KBM-7 (cell line): ENCODE data around the gene CELF2.
A peak's percentile ranks its signal among the peaks of the same experiment; 100 is the strongest.

Experiments
- DNase-seq: peaks from one replicate; pipeline ENCODE4 v3.0.0-alpha.2; 2015
- in situ Hi-C: fragments of 300-500 bp; cut with MboI; formaldehyde crosslinking; loops from 2 replicates; pipeline ENCODE4 v1.14.3; 2020; ENCODE audit warnings: low sequenced_read_pairs, low pct_unique_long_range_greater_than_20kb, mixed read lengths

CELF2 gene

GRCh38 chr10:11265484-11265883 is 247.8 kb downstream of the CELF2 start:
- no peak for DNase-seq
- in situ Hi-C loops: no loop called here

GRCh38 chr10:11266426-11266825 is 248.8 kb downstream of the CELF2 start:
- no peak for DNase-seq
- in situ Hi-C loops: no loop called here

GRCh38 chr10:11270135-11270857 is 252.6 kb downstream of the CELF2 start:
- in situ Hi-C loops: no loop called here
- DNase-seq: peak; percentile 75

DNA sequence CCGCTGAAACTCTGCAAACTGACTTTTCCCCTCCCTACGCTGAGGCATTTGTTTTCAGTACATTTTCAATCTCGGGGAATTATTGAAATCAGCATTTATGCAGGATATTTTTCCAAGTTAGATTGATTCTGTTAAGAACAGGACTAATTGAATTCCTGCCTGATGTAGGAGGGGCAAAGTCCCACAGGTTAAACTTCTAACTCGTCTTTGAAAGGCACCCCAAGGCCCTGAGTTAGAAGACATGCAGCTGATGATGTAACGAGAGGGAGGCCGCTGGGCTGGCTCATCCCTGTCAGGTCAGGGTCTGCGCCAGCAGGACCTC is 253.1 kb downstream of the CELF2 start:
- DNase-seq: no peak
- in situ Hi-C loops: no loop called here

DNA sequence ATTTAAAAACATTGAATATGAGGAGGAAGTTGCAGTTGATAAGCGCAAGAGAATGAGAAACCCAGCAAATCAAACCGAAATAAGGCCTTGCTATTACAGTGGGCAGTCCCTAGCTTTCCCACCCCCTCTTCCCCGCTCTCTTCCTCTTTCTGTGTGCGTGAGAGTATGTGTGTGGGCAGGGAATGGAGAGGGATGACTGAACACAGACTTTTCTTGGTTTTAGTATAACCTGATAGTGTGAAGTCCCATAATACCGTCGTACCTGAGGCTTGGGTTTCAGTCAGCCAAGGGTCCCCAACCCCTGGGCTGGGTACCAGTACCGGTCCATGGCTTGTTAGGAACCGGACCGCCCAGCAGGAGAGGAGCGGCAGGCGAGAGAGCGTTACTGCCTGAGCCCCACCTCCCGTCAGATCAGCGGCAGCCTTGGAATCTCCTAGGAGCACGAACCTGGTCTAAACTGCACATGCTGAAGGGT is 255.3 kb downstream of the CELF2 start:
- in situ Hi-C loops: no loop called here
- peak; percentile 71 for DNase-seq

DNA sequence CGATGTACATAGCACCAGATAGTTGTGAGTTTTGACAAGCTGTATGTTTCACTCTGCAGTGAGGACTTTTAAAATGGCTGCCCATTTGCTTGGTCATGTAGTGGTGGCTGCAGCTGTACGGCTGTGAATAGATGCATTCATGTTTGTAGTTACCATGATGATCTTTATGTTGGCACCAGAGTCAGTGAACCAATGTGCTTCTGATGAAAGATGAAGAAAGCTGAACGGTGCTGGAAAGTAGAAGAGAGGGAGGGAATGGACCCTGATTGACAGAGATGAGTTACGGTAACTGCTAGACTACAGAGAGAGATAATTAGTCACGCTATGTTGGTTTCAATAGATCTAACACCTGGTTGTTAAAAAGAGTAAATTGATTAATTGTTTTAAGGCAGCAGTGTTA is 256.8 kb downstream of the CELF2 start:
- no peak for DNase-seq
- in situ Hi-C loops: no loop called here

DNA sequence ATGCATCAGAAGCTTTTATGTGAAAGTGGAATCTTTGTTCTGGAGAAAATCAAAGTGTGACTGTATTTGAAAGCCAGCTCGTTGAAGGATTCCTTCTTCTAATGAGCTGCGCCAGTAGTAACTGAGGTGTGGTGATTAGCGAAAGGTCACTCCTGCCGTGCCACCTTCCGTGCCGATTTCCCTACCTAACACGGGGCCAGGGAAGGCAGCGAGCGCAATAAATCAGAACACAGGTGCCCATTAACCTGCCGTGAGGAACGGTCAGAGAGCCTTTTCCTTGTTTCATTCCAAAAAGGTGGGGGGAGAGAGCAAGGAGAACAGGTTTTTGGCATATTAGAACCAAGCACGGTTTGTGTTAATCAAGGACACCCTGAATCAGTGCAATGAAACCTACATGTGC is 258.0 kb downstream of the CELF2 start:
- DNase-seq: no peak
- in situ Hi-C loops: no loop called here

GRCh38 chr10:11276449-11276990 is 258.8 kb downstream of the CELF2 start:
- DNase-seq: no peak
- in situ Hi-C loops: no loop called here

GRCh38 chr10:11279314-11279713 is 261.6 kb downstream of the CELF2 start:
- in situ Hi-C loops: no loop called here
- no peak for DNase-seq

GRCh38 chr10:11280187-11280932 is 262.7 kb downstream of the CELF2 start:
- in situ Hi-C loops: no loop called here

GRCh38 chr10:11282156-11282555 is 264.5 kb downstream of the CELF2 start:
- in situ Hi-C loops: no loop called here
- no peak for DNase-seq

More at GRCh38 chr10:11280187-11280932, 262.7 kb downstream of the CELF2 start:
- no peak for DNase-seq

DNA sequence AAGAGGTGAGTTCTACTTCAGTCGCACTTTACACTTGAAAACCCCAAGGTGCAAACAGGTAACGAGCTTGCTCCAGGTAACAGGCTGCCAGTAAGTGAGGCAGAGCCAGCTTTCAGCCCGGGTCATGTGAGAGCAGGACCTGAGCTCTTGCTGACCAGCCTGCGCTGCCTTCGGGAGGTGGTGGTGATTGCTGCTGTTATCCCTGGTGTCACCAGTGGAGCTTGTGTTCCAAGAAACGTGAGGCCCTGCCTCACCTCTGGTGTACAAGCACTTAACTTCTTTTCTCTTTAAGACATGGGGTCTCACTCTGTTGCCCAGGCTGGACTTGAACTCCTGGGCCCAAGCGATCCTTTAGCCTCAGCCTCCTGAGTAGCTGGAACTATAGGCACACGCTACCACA is 265.0 kb downstream of the CELF2 start:
- in situ Hi-C loops: no loop called here
- no peak for DNase-seq

DNA sequence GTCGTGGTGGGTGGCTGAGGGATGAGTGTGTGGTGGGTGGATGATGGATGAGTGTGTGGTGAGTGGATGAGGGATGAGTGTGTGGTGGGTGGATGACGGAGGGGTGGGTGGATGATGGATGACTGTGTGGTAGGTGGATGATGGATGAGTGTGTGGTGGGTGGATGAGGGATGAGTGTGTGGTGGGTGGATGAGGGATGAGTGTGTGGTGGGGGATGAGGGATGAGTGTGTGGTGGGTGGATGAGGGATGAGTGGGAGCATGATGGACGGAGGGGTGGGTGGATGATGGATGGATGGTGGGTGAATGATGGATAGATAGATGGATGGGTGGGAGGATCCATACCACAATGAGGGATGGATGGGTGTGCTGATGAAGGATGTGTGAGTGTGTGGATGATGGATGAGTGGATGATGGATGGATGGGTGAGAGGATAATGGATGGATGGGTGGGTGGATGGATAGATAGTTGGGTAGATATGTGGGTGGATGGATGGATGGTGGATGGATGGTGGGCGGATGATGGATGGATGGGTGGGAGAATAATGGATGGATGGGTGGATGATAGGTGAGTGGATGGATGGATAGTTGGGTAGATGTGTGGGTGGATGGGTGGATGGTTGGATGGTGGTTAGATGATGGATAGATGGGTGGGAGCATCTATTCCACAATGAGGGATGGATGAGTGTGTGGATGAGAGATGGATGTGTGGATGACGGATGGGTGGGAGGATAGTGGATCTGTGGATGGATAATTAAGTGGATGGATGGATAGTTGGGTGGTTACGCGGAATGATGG is 266.8 kb downstream of the CELF2 start:
- in situ Hi-C loops: no loop called here
- no peak for DNase-seq

GRCh38 chr10:11285171-11285570 is 267.5 kb downstream of the CELF2 start:
- in situ Hi-C loops: no loop called here
- DNase-seq: no peak

GRCh38 chr10:11286261-11286852 is 268.7 kb downstream of the CELF2 start:
- in situ Hi-C loops: no loop called here
- DNase-seq: no peak

- DNase-seq: no peak
- in situ Hi-C loops: no loop called here
Measured at GRCh38 chr10:11288302-11288701, 270.6 kb downstream of the CELF2 start.

GRCh38 chr10:11290156-11290890 is 272.7 kb downstream of the CELF2 start:
- in situ Hi-C loops: no loop called here

GRCh38 chr10:11292576-11293302 is 275.1 kb downstream of the CELF2 start:
- in situ Hi-C loops: no loop called here
- DNase-seq: no peak

More at GRCh38 chr10:11290156-11290890, 272.7 kb downstream of the CELF2 start:
- no peak for DNase-seq
